Breast epithelium (tissue), 3 donors: ENCODE data around the gene COL4A4.

Experiments
- CTCF ChIP-seq, 3 donors: fragments of 450-650 bp; IDR thresholded peaks; one replicate each; pipeline ENCODE4 v1.5.1; 2016 to 2017; ENCODE audit warnings: antibody characterized with exemption in 3 of 3, mild to moderate bottlenecking in 3 of 3, moderate library complexity in 3 of 3
- POLR2A ChIP-seq: fragments of 450-650 bp; IDR thresholded peaks from one replicate; pipeline ENCODE4 v1.6.1; 2016; ENCODE audit warnings: antibody characterized with exemption, mild to moderate bottlenecking, moderate library complexity

DNA sequence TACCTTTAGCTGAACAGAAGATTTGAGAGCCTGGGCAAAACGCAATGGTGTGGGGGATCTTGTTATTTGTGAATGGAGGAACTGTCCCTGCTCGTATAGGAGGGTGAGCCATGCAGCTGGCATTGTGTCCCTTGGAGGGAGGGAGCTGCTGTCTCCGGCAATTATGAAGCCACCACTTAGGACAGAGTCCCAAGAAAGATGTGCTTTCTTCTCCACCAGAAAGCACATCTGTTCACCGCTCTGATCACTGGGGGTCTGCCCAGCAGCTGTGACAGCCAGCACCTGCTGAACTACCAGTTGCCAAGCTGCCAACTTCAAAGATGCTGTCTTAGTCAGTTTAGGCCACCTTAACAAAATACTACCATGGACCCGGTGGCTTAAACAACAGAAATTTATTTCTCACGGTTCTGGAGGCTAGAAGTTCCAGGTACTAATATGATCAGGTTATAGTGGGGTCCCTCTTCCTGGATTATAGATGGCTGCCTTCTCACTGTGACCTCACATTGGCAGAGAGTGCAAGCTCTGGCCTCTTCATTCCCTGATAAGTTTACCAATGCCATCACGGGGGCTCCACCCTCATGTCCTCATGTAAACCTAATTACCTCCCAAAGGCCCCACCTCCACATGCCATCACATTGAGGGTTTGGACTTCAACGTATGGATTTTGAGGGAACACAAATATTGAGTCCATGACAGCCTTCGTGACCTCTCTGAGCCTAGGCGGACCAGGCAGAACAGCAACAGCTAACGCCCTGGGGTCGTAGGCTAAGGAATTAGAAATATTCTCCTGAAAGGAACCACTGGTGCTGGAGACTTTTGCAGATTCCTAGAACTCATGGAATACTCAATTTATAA is 179.9 kb downstream of the COL4A4 start:
- TF ChIP-seq POLR2A (no peak), CTCF (IDR thresholded peaks at IDR 0.05) (no peak)
